Lung (tissue), 12 donors: Measurements from ENCODE around the gene ROBO1. TPM values are rescaled to one million over a fixed set of nuclear protein-coding genes. Genes with fewer than 3 reads are reported as not detected.

Experiments
- ATAC-seq: fragments of 200-7000 bp; cut with Tn5 transposase; one replicate; pipeline ENCODE4 v1.9.1; 2020; ENCODE audit warnings: moderate number of reproducible peaks; ENCODE audit not compliant: insufficient read depth, low FRiP score
- DNase-seq, 3 donors: peaks; one replicate each; pipeline ENCODE4 v3.0.0-alpha.2; 2013 to 2017
- H3K27ac ChIP-seq, 2 donors: one replicate each; pipeline ENCODE4 v1.5.1; 2013; ENCODE audit warnings: mild to moderate bottlenecking in 2 of 2, moderate library complexity in 2 of 2, control low read depth in 1 of 2, inconsistent platforms in 1 of 2, low read depth in 1 of 2, low read length in 1 of 2
- H3K27me3 ChIP-seq, 3 donors: one replicate each; pipeline ENCODE4 v1.5.1; 2013; ENCODE audit warnings: low read length in 2 of 3; ENCODE audit not compliant: control insufficient read depth in 3 of 3, insufficient read depth in 3 of 3
- H3K36me3 ChIP-seq, 4 donors: one replicate each; pipeline ENCODE4 v1.5.1; 2013; ENCODE audit warnings: low read length in 4 of 4, mild to moderate bottlenecking in 1 of 4, moderate library complexity in 1 of 4; ENCODE audit not compliant: control insufficient read depth in 4 of 4, insufficient read depth in 4 of 4
- H3K4me1 ChIP-seq, 5 donors: one replicate each; pipeline ENCODE4 v1.5.1; 2013; ENCODE audit warnings: low read length in 5 of 5, mild to moderate bottlenecking in 2 of 5, moderate library complexity in 1 of 5; ENCODE audit not compliant: control insufficient read depth in 5 of 5, insufficient read depth in 5 of 5
- H3K4me3 ChIP-seq: one replicate; pipeline ENCODE4 v1.5.1; 2013; ENCODE audit warnings: mild to moderate bottlenecking, control low read depth, moderate library complexity
- H3K9ac ChIP-seq, 2 donors: one replicate each; pipeline ENCODE4 v1.5.1; 2013; ENCODE audit warnings: low read length in 2 of 2, control low read depth in 1 of 2; ENCODE audit not compliant: insufficient read depth in 1 of 2
- H3K9me3 ChIP-seq, 4 donors: one replicate each; pipeline ENCODE4 v1.5.1; 2013; ENCODE audit warnings: low read length in 3 of 4, mild to moderate bottlenecking in 1 of 4, moderate library complexity in 1 of 4; ENCODE audit not compliant: control insufficient read depth in 4 of 4, insufficient read depth in 3 of 4
- WGBS, 2 donors: extraction: QIAGEN DNeasy Blood & Tissue Kit; methylation state at CpG; one replicate each; pipeline ENCODE4 v1.1.7; 2013; 5-methylcytosine and 5-hydroxymethylcytosine counted together
- polyA plus RNA-seq, 2 donors: library from polyadenylated mRNA; stranded (reverse); fragments of 200-250 nt; gene quantifications; one replicate each; pipeline ENCODE4 v1.2.1, GENCODE V29; 2013
- total RNA-seq, 2 donors: library from RNA; depleted of rRNA in 1 of 2; stranded (reverse); fragments of >200 nt in 1 of 2; gene quantifications; one replicate each; pipeline ENCODE4 v1.2.1, GENCODE V29; 2014 to 2021
- TF ChIP-seq, protein P1 (sequence below): IDR thresholded peaks from 2 replicates; pipeline ENCODE4 v1.5.1; 2012; ENCODE audit warnings: mild to moderate bottlenecking; ENCODE audit errors: control extremely low read depth, extremely low read depth
- donor health status: control.
- donor health status: control.
- donor health status: Bipolar disorder and iron deficiency.
- donor health status: healthy.
- donor health status: DM: yes; HTN: yes; CAD: no.

ROBO1 gene
- total and polyA plus RNA-seq, 4 donors: 2.6 to 72.6 (median 15.7) TPM

DNA sequence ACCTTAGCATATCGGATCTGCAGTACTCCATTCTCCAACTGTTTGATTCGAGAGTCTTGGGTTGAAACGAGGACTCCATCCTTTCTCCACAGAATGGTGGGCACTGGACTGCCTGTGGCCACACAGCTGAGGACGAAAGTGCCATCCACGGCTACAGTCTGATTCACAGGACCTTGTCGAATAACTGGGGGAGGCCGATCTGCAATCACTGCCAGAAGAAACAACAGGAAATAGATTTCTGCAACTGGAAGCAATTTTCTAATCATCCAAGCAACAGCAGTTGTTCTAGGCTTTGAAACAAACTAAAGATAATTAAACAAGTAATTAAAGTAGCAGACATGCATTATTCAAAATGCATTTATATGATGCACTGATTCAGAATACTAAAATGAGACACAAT is 1097.7 kb downstream of the ROBO1 start:
- no peak for ATAC-seq
- TF ChIP-seq, protein P1, sequence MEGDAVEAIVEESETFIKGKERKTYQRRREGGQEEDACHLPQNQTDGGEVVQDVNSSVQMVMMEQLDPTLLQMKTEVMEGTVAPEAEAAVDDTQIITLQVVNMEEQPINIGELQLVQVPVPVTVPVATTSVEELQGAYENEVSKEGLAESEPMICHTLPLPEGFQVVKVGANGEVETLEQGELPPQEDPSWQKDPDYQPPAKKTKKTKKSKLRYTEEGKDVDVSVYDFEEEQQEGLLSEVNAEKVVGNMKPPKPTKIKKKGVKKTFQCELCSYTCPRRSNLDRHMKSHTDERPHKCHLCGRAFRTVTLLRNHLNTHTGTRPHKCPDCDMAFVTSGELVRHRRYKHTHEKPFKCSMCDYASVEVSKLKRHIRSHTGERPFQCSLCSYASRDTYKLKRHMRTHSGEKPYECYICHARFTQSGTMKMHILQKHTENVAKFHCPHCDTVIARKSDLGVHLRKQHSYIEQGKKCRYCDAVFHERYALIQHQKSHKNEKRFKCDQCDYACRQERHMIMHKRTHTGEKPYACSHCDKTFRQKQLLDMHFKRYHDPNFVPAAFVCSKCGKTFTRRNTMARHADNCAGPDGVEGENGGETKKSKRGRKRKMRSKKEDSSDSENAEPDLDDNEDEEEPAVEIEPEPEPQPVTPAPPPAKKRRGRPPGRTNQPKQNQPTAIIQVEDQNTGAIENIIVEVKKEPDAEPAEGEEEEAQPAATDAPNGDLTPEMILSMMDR: no peak

DNA sequence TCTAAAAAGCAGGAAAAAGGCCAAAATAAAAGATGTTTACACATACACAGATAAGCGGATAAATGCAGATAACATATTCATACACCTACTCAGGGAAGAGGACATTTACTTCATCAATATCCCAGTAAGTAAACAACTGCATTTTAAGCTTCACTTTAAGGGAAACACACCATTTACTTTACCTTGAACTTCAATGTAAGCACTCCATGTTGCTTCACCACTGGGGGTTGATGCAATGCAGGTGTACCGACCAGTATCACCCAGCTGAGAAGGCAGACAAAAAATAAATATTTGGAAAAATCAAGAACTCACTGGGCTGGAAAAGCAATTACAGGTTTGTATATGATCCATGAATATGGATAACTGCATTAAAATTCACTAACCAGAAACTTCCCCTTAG is 1099.5 kb downstream of the ROBO1 start:
- Histone ChIP-seq H3K36me3 (peaks cover 0 to 12% (median 2%) of the 10 kb centered on the region in 4 donors), H3K27ac (no peak overlapping the region), H3K9me3 (no peaks in the 10 kb centered on the region), H3K9ac (no peak overlapping the region), H3K4me1 (peaks cover 0 to 7% (median 0%) of the 10 kb centered on the region in 5 donors), H3K4me3 (no peak overlapping the region), H3K27me3 (no peaks in the 10 kb centered on the region)
- TF ChIP-seq, protein P1: no peak
- no peak for ATAC-seq
- DNase-seq: no peak
- WGBS, 2 donors: 44 to 65% methylated on average over 2 of the region's 2 CpGs

More for the DNA sequence above, 1097.7 kb downstream of the ROBO1 start:
- DNase-seq: no peak
- Histone ChIP-seq H3K4me1 (peaks cover 0 to 7% (median 0%) of the 10 kb centered on the region in 5 donors), H3K9ac (no peak overlapping the region), H3K9me3 (no peaks in the 10 kb centered on the region), H3K36me3 (peaks cover 0 to 9% (median 2%) of the 10 kb centered on the region in 4 donors), H3K4me3 (no peak overlapping the region), H3K27me3 (no peaks in the 10 kb centered on the region), H3K27ac (no peak overlapping the region)
- 91 to 97% methylated on average over 7 of the region's 7 CpGs for WGBS, 2 donors

DNA sequence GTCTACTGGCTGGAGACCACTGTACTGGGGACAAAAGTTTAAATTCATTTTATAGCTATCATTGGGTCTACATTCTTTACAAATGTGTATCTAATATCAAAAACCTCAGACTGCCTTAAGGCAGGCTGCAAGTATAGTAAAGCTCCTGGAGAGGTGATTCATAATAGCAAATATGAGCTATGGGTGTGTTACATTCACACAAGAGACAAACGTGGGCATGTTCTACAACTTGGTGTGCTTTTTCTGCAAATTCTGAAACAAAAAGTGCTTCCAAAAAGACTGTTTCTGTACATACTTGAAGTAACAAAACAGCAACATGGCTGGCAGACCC is 1101.4 kb downstream of the ROBO1 start:
- Histone ChIP-seq H3K9ac (no peak overlapping the region), H3K9me3 (no peaks in the 10 kb centered on the region), H3K27me3 (no peaks in the 10 kb centered on the region), H3K4me1 (peaks cover 0 to 7% (median 0%) of the 10 kb centered on the region in 5 donors), H3K27ac (no peak overlapping the region), H3K4me3 (no peak overlapping the region), H3K36me3 (peaks cover 0 to 10% (median 2%) of the 10 kb centered on the region in 4 donors)
- DNase-seq (no peak), ATAC-seq (no peak)
- WGBS, 2 donors: 55 to 77% methylated on average over 1 of the region's 1 CpG
- TF ChIP-seq, protein P1: no peak

DNA sequence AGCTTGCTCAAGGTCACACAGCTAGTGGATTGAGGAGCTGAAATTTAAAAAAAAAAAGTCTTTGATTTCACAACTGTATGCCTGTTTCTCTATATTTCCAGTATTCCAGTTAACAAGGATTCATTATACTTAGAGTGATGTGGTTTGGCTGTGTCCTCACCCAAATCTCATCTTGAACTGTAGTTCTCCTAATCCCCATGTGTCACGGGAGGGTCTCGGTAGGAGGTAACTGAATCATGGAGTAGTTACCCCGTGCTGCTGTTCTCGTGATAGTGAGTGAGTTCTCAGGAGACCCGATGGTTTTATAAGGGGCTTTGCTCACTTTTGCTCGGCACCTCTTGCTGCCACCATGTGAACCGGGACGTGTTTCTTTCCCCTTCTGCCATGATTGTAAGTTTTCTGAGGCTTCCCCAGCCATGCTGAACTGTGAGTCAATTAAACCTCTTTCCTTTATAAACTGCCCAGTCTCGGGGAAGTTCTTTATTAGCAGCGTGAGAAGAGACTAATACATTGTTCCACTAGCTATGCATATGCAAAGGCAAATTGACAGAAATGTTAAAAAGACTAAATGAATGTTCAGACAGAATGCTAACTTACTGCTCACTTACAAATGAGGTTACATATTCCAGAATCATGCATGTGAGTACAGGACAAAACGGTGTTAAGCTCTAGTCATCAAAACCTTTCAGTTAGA is 1101.9 kb downstream of the ROBO1 start:
- Histone ChIP-seq H3K36me3 (peaks cover 0 to 10% (median 2%) of the 10 kb centered on the region in 4 donors), H3K9me3 (no peaks in the 10 kb centered on the region), H3K4me1 (peaks cover 0 to 7% (median 0%) of the 10 kb centered on the region in 5 donors), H3K9ac (no peak overlapping the region), H3K4me3 (no peak overlapping the region), H3K27me3 (no peaks in the 10 kb centered on the region), H3K27ac (no peak overlapping the region)
- WGBS, 2 donors: 89 to 95% methylated on average over 11 of the region's 11 CpGs
- DNase-seq (no peak), ATAC-seq (no peak)
- TF ChIP-seq, protein P1: no peak
